Measurements from ENCODE around the gene SIX1.

- TF ChIP-seq, protein P1, sequence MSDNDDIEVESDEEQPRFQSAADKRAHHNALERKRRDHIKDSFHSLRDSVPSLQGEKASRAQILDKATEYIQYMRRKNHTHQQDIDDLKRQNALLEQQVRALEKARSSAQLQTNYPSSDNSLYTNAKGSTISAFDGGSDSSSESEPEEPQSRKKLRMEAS (IDR thresholded peaks at IDR 0.05): no peak
- TF ChIP-seq POLR2A (IDR thresholded peaks at IDR 0.05; ENCODE audit: borderline replicate concordance, extremely low read depth, insufficient read depth, insufficient read length): no peak
- no peak for TF ChIP-seq CTCF (IDR thresholded peaks at IDR 0.05 in 2 of 3, conservative IDR thresholded peaks at IDR 0.05 in 1 of 3; ENCODE audit: borderline replicate concordance in 1 of 3, insufficient read depth in 1 of 3, low read depth in 2 of 3, low read length in 2 of 3)
- no peak for TF ChIP-seq POLR2AphosphoS5 (IDR thresholded peaks at IDR 0.05; ENCODE audit: low read depth, low read length)
- TF ChIP-seq ZBTB33 (IDR thresholded peaks at IDR 0.05; ENCODE audit: extremely low read depth, insufficient replicate concordance, low read length): no peak
- no peak for TF ChIP-seq ZNF274 (IDR thresholded peaks at IDR 0.05; ENCODE audit: low read depth, low read length)
These were observed 42.3 kb upstream of the SIX1 start for GRCh38 chr14:60691383-60692113.
